ENCODE results near the gene CTSA.

Gene CTSA

GRCh38 chr20:45944151-45944964, 53.2 kb downstream of the CTSA start:
- DNase-seq (ENCODE audit: low read depth, low spot score) = no peak
- TF ChIP-seq CTCF (IDR thresholded peaks at IDR 0.05; ENCODE audit: insufficient read depth, low read length, missing control alignments) = no peak
- ChIA-PET POLR2A (interaction anchor here (0.7 to 1.0 kb wide), 2 partner anchors 9 to 49 kb away, joined by 3 read pairs; no protein-coding TSS in a partner anchor), CTCF (interaction anchor here (1.0 to 2.5 kb wide), 9 partner anchors 9 to 54 kb away, joined by 3 to 18 read pairs (median 3); partner anchors contain the start of gene PCIF1)
- H3K4me3 ChIP-seq (ENCODE audit: low read depth, low read length) = no peak overlapping the region

GRCh38 chr20:45944965-45945677, 54.0 kb downstream of the CTSA start:
- ChIA-PET POLR2A (no interaction called here), CTCF (interaction anchor here (1.1 to 10.1 kb wide), 5 partner anchors 8 to 55 kb away, joined by 3 to 82 read pairs (median 8); no protein-coding TSS in a partner anchor)
- no peak for TF ChIP-seq CTCF (IDR thresholded peaks at IDR 0.05; ENCODE audit: insufficient read depth, low read length, missing control alignments)
- H3K4me3 ChIP-seq (ENCODE audit: low read depth, low read length) = no peak overlapping the region
- no peak for DNase-seq (ENCODE audit: low read depth, low spot score)

GRCh38 chr20:45945678-45946148, 54.6 kb downstream of the CTSA start:
- TF ChIP-seq CTCF (IDR thresholded peaks at IDR 0.05; ENCODE audit: insufficient read depth, low read length, missing control alignments) = no peak
- DNase-seq (ENCODE audit: low read depth, low spot score) = no peak
- POLR2A ChIA-PET = interaction anchor here (1.4 kb wide), 1 partner anchor 11 kb away, joined by 5 read pairs; no protein-coding TSS in a partner anchor
- no peak overlapping the region for H3K4me3 ChIP-seq (ENCODE audit: low read depth, low read length)
- CTCF ChIA-PET = interaction anchor here (0.8 to 10.1 kb wide), 2 partner anchors 16 to 24 kb away, joined by 3 to 82 read pairs; no protein-coding TSS in a partner anchor

- ChIA-PET POLR2A (interaction anchor here (1.4 to 2.1 kb wide), 2 partner anchors 9 to 11 kb away, joined by 5 to 6 read pairs; no protein-coding TSS in a partner anchor), CTCF (interaction anchor here (0.8 to 10.1 kb wide), 4 partner anchors 9 to 57 kb away, joined by 3 to 82 read pairs (median 4); no protein-coding TSS in a partner anchor)
- no peak for TF ChIP-seq CTCF (IDR thresholded peaks at IDR 0.05; ENCODE audit: insufficient read depth, low read length, missing control alignments)
- no peak overlapping the region for H3K4me3 ChIP-seq (ENCODE audit: low read depth, low read length)
- DNase-seq (ENCODE audit: low read depth, low spot score) = no peak
Measured at GRCh38 chr20:45946149-45946970, 55.2 kb downstream of the CTSA start.

- no peak for TF ChIP-seq CTCF (IDR thresholded peaks at IDR 0.05; ENCODE audit: insufficient read depth, low read length, missing control alignments)
- H3K4me3 ChIP-seq (ENCODE audit: low read depth, low read length) = no peak overlapping the region
- ChIA-PET CTCF (interaction anchor here (1.0 to 10.1 kb wide), 3 partner anchors 10 to 58 kb away, joined by 3 to 82 read pairs (median 4); no protein-coding TSS in a partner anchor), POLR2A (interaction anchor here (0.9 to 2.5 kb wide), 4 partner anchors 10 to 24 kb away, joined by 3 to 14 read pairs (median 6); partner anchors contain the start of gene PCIF1)
- DNase-seq (ENCODE audit: low read depth, low spot score) = no peak
Measured at GRCh38 chr20:45947110-45947866, 56.2 kb downstream of the CTSA start.

Data from AG04449 (cell line).